HFFc6 (cell line): ENCODE data around the gene OR2F2. TPM values are rescaled to one million over a fixed set of nuclear protein-coding genes. Genes with fewer than 3 reads are reported as not detected.

Experiments
- DNase-seq: peaks from one replicate; pipeline ENCODE4 v3.0.0-alpha.2; 2018
- H3K27ac Mint-ChIP-seq: 2 replicates; pipeline ENCODE4 v1.8.0; 2020; ENCODE audit warnings: mild to moderate bottlenecking, mixed read lengths
- H3K27me3 Mint-ChIP-seq: 2 replicates; pipeline ENCODE4 v1.8.0; 2021; ENCODE audit warnings: mild to moderate bottlenecking, moderate library complexity, mixed read lengths; ENCODE audit not compliant: insufficient read depth
- H3K36me3 Mint-ChIP-seq: 2 replicates; pipeline ENCODE4 v1.8.0; 2021; ENCODE audit warnings: low read depth, mixed read lengths
- H3K4me1 Mint-ChIP-seq: 2 replicates; pipeline ENCODE4 v1.8.0; 2020; ENCODE audit warnings: low read depth, mixed read lengths
- H3K4me3 Mint-ChIP-seq: 2 replicates; pipeline ENCODE4 v1.8.0; 2020; ENCODE audit warnings: mild to moderate bottlenecking, moderate library complexity, mixed read lengths
- H3K9me3 Mint-ChIP-seq: 2 replicates; pipeline ENCODE4 v1.8.0; 2020; ENCODE audit warnings: mild to moderate bottlenecking, mixed read lengths
- total RNA-seq, 6 experiments: library from RNA; stranded (reverse); fragmentation: NEBNext Ultra II Directional; extraction: Animal tissue kit (Norgen Biotek cat#: 25700); gene quantifications; 2 replicates in 1 of 6; 3 replicates in 5 of 6; pipeline ENCODE4 v1.2.3, GENCODE V29; 2021
- TF ChIP-seq, protein P1 (sequence below): fragments of 200-600 bp; sonication (generic); IDR thresholded peaks from 2 replicates; pipeline ENCODE4 v1.5.0; 2021; ENCODE audit warnings: antibody characterized with exemption, mild to moderate bottlenecking

The OR2F2 gene
- total RNA-seq, 6 experiments from 2014 or later = not detected

DNA sequence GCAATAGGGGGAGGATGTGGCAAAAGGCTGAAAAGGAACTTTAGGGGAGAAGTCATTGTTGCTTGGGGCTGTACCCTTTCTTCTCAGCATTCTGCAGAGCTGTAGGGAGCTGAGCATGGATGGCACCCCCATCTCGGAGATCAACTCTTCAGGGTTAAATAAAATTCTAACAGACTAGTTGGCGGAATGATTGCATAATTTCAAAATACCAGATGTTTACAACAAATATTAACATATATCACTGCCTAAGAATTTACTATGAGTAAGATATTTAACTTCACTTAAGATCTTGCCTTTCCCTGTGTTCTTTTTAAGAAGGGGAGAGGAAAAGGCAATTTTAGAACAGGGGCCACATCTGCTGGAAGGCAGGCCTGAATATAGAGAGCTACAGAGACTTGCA, 19.1 kb downstream of the OR2F2 start:
- no peak overlapping the region; the same call in 1 of the 2 replicates for H3K27ac Mint-ChIP-seq
- peaks cover 3% of the 10 kb centered on the region for H3K27me3 Mint-ChIP-seq
- no peak overlapping the region for H3K4me3 Mint-ChIP-seq
- H3K9me3 Mint-ChIP-seq = no peaks in the 10 kb centered on the region; the same call in 1 of the 2 replicates
- no peaks in the 10 kb centered on the region for H3K36me3 Mint-ChIP-seq
- H3K4me1 Mint-ChIP-seq = peaks cover 16% of the 10 kb centered on the region; the same call in 1 of the 2 replicates
- TF ChIP-seq, protein P1, sequence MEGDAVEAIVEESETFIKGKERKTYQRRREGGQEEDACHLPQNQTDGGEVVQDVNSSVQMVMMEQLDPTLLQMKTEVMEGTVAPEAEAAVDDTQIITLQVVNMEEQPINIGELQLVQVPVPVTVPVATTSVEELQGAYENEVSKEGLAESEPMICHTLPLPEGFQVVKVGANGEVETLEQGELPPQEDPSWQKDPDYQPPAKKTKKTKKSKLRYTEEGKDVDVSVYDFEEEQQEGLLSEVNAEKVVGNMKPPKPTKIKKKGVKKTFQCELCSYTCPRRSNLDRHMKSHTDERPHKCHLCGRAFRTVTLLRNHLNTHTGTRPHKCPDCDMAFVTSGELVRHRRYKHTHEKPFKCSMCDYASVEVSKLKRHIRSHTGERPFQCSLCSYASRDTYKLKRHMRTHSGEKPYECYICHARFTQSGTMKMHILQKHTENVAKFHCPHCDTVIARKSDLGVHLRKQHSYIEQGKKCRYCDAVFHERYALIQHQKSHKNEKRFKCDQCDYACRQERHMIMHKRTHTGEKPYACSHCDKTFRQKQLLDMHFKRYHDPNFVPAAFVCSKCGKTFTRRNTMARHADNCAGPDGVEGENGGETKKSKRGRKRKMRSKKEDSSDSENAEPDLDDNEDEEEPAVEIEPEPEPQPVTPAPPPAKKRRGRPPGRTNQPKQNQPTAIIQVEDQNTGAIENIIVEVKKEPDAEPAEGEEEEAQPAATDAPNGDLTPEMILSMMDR = no peak
- DNase-seq = no peak

DNA sequence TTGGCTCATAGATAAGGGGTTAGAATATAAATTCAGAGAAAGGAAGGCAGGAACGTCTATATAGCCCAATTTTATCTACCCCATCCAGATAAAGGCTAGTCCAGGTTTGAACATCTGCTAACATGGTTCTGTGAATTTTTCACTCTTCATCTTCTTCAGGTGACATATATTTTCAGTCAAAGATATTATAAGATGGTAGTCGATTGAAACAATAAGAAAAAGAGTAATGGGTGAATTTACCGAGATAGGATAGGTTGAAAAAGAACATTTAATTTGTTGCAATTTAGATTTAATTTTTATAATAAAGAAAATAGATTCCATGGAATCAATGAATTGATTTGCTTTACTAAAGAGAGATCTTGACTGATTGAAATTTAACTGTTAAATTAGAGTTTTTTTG, 19.5 kb downstream of the OR2F2 start, which contains the start of gene OR2F1:
TSS of gene OR2F1 (plus strand) at position 301 of the 400 bp plus-strand sequence. CDS start 5,127 bp downstream, outside the sequence.
- no peak for DNase-seq
- Mint-ChIP-seq H3K9me3 (no peaks in the 10 kb centered on the region; the same call in 1 of the 2 replicates), H3K27ac (no peak within 1 kb of the TSS; the same call in 1 of the 2 replicates), H3K4me3 (no peak within 1 kb of the TSS), H3K4me1 (peaks cover 13% of the 10 kb centered on the region; the same call in 1 of the 2 replicates), H3K27me3 (peaks cover 3% of the 10 kb centered on the region), H3K36me3 (no peaks in the 10 kb centered on the region)
- TF ChIP-seq, protein P1 = no peak

DNA sequence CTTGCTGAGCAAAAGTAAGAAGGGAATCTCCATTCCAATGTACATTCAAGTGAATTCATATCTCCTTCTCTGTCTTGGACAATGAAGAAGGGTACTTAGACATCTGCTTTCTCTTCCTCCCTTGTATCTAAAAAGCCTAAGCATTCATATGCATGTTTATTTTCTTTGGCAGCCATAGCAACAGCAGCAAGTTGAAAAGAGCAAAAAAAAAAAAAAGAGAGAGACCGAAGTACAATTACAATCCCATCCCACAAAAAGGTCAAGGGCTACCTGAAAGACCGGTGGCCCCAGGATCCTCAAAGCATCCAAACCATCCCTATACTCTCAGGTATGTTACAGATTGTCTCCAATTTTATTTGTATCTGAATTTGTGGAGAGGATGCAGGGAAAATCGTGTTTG, 23.7 kb downstream of the OR2F2 start:
- TF ChIP-seq, protein P1 = no peak
- H3K36me3 Mint-ChIP-seq = no peaks in the 10 kb centered on the region
- peaks cover 9% of the 10 kb centered on the region; the same call in 1 of the 2 replicates for H3K4me1 Mint-ChIP-seq
- H3K4me3 Mint-ChIP-seq = no peak overlapping the region
- H3K27me3 Mint-ChIP-seq = peaks cover 3% of the 10 kb centered on the region
- no peaks in the 10 kb centered on the region for H3K9me3 Mint-ChIP-seq
- H3K27ac Mint-ChIP-seq = no peak overlapping the region
- no peak for DNase-seq

DNA sequence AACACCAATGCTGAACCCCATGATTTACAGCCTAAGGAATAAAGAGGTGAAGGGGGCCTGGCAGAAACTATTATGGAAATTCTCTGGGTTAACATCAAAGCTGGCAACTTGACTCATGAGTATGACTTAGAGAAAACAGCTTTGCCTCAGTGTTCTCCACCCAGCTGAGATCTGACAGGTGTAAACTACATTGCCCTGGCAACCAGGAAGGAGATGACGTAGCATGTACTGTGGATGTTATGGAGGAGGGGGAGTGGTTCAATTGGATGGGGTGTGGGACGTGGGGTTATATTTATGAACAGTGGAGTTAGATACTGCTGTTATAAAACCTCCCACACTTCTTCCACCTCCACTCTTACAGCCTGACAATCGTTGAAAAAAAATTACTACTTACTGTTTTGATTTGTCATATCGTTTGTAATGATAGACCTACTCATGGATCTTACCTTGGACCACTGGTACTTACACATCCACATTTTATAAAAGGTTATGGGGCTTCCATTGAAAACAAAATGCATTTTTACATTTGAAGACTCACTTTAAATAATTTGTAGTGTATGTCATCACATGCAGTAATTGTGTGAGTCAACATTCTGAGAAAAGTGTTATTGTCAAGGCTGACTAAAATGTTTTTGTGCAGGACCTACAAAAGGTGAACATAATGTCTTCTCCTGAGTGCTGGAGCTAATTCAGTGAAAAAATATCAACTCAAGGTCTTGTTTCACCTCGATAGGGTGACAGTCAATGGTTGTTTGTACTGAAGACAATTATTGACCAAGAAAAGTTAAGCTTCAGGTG, 26.0 kb downstream of the OR2F2 start:
- Mint-ChIP-seq H3K4me1 (no peaks in the 10 kb centered on the region; the same call in 1 of the 2 replicates), H3K9me3 (no peaks in the 10 kb centered on the region), H3K27me3 (peaks cover 2% of the 10 kb centered on the region; the same call in 1 of the 2 replicates), H3K36me3 (no peaks in the 10 kb centered on the region), H3K27ac (no peak overlapping the region), H3K4me3 (no peak overlapping the region)
- TF ChIP-seq, protein P1 = no peak
- DNase-seq = no peak

DNA sequence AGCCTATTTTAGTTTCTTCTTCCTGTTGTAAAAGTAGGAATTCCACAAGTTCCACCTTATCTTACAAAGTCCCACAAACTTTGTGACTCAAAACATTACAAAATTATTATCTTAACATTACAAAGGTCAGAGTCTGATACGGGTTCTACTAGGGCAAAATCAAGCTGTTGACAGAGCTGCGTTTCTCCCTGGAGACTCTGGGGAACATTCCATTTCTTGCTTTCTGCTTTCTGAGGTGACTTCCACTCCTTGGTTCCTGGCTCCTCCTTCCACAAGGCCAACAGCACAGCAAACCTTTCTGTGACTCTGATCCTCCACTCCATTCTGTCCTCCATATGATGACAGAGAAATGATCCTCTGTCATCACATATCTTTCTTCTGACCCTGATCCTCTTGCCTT, 30.2 kb downstream of the OR2F2 start:
- Mint-ChIP-seq H3K27ac (no peak overlapping the region), H3K9me3 (no peaks in the 10 kb centered on the region; the same call in 1 of the 2 replicates), H3K4me1 (no peaks in the 10 kb centered on the region; the same call in 1 of the 2 replicates), H3K27me3 (no peaks in the 10 kb centered on the region), H3K36me3 (no peaks in the 10 kb centered on the region), H3K4me3 (no peak overlapping the region)
- TF ChIP-seq, protein P1 = no peak
- DNase-seq = no peak
